ENCODE data around the gene NEAT1.
A peak's percentile ranks its signal among the peaks of the same experiment; 100 is the strongest.

NEAT1 gene

DNA sequence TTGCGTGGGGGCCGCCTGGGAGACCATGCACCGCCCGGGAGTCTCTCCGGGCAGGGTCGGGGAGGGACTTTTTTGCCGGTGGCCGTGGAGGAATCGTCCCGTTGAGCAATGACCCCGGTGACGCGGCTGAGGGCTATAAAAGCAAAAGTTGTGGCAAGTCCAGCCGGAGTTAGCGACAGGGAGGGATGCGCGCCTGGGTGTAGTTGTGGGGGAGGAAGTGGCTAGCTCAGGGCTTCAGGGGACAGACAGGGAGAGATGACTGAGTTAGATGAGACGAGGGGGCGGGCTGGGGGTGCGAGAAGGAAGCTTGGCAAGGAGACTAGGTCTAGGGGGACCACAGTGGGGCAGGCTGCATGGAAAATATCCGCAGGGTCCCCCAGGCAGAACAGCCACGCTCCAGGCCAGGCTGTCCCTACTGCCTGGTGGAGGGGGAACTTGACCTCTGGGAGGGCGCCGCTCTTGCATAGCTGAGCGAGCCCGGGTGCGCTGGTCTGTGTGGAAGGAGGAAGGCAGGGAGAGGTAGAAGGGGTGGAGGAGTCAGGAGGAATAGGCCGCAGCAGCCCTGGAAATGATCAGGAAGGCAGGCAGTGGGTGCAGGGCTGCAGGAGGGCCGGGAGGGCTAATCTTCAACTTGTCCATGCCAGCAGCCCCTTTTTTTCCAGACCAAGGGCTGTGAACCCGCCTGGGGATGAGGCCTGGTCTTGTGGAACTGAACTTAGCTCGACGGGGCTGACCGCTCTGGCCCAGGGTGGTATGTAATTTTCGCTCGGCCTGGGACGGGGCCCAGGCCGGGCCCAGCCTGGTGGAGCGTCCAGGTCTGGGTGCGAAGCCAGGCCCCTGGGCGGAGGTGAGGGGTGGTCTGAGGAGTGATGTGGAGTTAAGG lies at the start of gene NEAT1:
Gene NEAT1 (plus strand): TSS at position 166 of the 883 bp plus-strand sequence.
- no peak for DNase-seq

DNA sequence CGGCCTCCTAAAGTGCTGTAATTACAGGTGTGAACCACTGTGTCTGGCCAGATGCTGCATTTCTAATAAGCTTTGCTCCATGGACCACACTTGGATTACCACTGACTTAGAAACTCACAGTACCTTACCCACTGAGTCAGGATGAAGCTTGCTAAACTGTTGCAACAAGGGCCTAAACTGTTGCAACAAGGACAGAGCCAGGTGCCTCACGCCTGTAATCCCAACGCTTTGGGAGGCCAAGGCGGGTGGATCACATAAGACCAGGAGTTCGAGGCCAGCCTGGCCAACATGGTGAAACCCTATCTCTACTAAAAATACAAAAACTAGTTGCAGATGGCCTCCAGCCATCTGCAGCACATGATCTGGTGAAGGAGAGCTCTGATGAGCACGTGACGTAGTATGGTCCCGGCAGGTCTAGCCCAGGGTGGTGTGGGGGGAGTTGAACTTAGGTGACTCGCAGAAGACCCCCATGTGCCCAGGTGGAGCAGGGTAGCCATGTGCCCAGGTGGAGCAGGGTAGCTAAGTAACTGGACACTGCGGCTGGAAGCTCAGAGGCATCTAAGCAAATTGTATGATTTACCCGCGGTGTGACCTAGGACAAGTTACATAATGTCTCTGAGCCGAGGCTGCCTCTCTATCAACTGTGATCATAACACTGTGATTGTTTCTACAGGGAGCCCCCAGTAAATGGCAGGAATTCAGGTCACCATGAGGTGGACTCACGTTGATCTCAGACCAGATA lies 48.6 kb upstream of the NEAT1 start:
- no peak for DNase-seq

- DNase-seq: no peak
Observed at GRCh38 chr11:65375012-65375411, 47.6 kb upstream of the NEAT1 start.

DNA sequence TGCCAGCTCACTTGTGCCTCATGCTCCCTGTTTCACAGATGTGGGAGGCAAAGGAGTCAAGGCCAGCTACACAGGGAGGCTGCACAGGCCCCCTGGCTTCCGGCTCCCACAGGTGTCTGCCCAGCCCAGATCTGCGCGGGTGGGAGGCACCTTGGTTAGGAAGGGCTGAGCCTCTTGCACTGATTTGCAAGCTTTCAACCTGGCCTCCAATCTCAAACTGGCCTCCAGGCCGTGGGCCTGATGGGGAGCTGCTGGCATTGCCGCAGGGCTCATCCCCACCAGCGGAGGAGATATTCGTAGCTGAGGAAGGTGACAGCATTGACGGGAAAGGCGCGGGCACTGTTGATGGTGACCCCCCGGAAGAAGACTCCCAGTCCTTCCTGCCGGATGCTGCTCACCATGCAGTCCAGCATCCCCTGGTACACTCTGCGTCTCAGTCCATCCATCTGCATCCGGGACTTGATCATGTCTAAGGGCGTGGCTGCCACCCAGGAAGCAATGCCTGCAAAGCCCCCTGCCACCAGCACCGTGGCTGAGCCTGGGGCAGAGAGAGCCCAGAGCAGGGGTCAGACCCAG lies 46.4 kb upstream of the NEAT1 start:
- no peak for DNase-seq

DNA sequence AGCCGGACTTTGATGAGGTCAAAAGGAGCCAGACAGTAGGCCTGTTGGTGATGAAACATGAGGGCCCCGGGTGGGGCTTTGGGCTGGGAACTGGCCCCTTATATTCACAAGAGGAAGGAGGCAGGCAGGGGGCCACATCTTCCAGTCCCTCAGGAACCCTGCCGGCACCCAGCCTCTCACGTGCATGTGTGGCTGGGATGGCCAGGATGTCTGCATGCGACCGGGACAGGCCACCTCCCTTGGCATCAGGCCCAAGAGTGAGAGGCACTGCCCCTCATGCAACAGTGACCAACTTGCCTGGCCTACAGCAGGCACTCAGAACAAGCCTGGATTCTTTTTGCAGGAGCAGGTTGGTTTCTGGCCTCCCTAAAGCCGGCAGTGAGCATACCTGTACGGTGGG lies 45.6 kb upstream of the NEAT1 start:
- DNase-seq: no peak

DNA sequence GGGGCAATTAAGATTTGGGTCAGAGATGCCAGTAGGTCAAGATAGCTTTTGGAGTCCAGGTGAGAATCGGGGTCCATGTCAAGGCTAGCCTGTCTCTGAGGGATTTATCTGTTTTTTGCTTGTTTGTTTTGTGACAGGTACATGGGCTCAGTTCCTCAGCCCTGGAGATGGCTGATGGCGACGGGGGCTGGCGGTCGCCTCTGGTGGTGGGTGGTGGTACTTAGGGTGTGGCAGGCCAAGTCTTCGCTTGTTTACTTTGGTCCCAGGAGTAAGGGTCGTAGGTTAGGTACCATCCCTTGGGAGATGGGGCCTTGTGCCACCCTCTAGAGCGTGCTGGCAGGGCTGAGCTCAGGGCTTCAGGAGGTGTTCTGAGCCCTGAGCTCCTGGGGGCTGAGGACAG lies 44.8 kb upstream of the NEAT1 start:
- no peak for DNase-seq

- no peak for DNase-seq
Observed at GRCh38 chr11:65378208-65378927, 44.2 kb upstream of the NEAT1 start.

DNA sequence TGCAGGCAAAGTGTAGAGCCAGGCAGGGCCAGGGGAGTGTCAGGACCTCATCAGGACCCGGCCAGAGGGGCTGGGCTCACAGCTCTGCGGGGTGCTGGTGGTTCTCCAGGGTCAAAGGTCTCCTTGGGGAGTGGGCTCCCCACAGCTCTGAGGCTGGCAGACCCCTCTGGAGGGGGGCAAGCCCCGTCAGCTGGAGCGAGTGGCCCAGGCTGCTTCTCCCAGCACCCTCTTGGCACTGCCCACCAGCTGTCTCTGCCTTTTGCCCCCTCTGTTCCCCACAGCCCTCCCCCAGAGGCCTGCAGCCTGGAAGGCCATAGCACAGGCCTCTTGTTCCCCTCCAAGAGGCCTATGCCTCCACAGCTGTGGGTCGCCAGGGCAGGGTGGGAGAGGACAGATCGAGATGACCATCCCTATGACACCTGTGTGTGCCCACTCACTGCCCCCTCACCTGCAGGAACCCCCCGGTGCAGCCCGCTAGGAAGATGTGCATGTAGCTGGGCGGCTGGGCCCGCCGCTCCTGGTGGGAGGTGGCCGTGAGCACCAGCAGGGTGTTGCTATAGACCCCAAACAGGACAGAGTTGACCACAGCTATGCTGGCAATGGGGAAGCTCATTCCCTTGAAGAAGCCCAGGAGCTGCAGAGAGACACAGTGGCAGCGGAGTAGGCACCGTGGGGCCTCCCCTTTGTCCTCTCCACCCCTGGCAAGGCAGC lies 43.5 kb upstream of the NEAT1 start:
- no peak for DNase-seq

- DNase-seq: no peak
Observed at GRCh38 chr11:65379698-65380459, 42.7 kb upstream of the NEAT1 start.

DNA sequence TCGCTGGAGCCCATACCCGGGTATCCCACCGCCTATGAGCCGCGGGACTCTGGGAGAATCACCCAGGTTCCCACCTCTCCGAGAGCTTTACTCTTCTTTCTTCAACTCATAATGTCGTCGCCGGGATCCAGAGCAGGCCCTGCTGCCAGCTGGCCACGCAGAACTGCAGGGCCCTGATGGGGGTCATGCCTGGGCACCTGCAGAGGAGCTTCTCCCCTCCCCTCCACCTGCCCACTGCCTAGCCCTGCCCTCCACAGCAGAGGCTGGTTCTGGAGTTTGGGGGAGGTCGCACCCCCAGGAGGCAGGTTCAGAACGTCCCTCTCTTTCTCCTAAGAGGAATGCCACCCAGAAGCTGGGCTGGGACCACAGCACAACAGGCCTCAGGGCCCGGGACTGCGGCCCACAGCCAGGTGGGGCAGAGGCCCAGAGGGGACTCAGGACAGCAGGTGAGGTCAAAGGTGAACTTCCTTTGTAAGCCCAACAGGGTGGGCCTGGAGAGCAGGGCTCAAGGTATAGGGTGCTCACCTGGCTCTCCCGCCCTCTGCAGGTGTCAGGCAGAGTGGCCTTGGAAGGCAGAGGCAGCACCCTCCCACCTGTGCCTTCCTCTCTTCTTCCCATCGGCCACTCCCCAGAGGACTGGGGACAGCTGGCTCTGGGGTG lies 42.0 kb upstream of the NEAT1 start:
- no peak for DNase-seq

DNA sequence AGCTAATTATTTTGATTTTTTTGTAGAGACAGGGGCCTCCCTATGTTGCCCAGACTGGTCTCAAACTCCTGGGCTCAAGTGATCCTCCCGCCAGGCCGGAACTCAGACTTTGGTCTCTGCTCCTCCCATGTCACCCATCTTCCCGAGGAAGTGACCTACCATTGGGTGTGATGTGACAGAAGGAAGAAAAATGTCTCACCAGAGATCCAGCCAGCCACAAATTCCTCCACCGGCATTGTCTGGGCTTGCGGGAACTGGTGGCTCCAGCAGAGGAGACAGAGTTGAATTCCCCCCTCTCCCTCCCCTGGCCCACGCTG lies 40.9 kb upstream of the NEAT1 start:
- DNase-seq: no peak

GRCh38 chr11:65382033-65382803 lies 40.4 kb upstream of the NEAT1 start, which contains the start of gene SLC25A45:
Gene SLC25A45, minus strand, starts transcription at chr11:65382646. Its CDS starts 695 bp downstream, at chr11:65381951.
- peak; percentile 84 for DNase-seq

GRCh38 chr11:65382804-65383368 lies 39.7 kb upstream of the NEAT1 start:
- no peak for DNase-seq

DNA sequence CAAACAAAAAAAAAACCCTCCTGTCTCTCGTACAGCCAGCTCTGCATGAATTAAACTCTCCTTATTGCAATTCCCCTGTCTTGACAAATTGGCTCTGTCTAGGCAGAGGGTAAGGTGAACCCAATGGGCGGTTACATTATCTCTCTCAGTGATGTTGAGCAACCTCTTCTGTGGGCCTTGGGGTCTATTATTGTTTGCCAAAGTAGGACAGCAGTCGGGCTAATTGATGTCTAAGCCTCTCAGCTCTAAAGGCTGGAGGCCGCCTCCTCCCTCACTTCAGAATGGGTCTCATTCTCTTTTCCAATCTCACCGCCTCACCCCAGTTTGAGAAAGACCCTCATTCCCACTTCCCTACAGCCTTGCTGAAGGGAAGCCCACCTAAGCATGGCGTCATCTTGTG lies 38.8 kb upstream of the NEAT1 start:
- no peak for DNase-seq

DNA sequence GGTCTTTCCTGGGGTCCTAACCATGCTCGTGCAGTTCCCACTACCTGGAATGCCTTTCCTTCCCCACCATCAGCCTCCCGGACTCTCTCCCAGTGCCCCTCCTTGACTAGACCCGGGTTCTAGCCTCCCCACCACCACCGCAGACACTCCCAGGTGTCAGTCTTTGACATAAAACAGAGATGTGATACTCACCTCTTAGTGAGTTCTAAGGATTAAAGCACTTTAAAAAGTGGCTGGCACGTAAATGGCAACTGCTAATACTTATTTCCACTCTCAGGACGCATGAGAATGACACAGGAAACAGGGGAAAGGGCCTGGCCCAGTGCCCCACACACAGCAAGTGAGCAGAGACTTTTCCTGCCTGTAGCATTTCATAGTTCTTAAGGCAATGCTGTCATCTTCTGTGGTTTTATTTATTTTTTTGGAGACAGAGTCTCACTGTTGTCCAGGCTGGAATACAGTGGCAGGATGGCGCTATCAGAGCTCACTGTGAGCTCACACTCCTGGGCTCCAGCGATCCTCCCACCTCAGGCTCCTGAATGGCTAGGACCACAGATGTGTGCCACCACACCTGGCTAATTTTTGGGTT lies 38.2 kb upstream of the NEAT1 start:
- no peak for DNase-seq

- DNase-seq: peak; percentile 36
Observed at GRCh38 chr11:65386307-65387140, 36.1 kb upstream of the NEAT1 start, which contains the start of gene FRMD8. Gene FRMD8, plus strand, starts transcription at chr11:65386637. Its CDS starts 400 bp downstream, at chr11:65387037.

DNA sequence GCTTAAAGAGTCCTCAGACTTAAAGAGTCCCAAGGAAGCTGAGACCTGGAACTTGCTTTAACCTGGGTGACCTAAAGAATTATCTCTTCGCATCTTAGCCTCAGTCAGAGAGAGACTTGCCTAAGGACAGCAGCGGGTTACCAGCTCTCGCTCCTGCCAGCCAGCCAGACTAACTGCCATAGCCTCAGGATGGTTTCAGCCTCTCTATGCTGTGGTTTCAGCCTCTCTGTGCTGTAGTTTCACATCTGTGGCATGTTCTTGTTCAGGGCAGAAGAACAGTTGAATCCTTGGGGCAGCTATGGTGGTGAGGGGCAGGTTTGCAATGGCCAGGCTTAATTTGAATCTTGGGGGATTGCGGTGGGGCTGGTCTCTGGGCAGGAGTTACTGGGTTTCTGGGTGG lies 33.9 kb upstream of the NEAT1 start:
- DNase-seq: no peak

GRCh38 chr11:65389294-65389980 lies 33.2 kb upstream of the NEAT1 start:
- DNase-seq: no peak
